Neutrophil (primary cell): ENCODE results near the gene UBE2D2.

Experiments
- H3K27ac ChIP-seq: fragments of 200-600 bp; sonication (generic); 2 replicates; pipeline ENCODE4 v1.5.1; 2016; ENCODE audit warnings: mild to moderate bottlenecking, moderate library complexity
- H3K27me3 ChIP-seq: fragments of 200-600 bp; sonication (generic); 2 replicates; pipeline ENCODE4 v1.6.0; 2016; ENCODE audit warnings: mild to moderate bottlenecking
- H3K36me3 ChIP-seq: fragments of 200-600 bp; sonication (generic); 2 replicates; pipeline ENCODE4 v1.5.1; 2017
- H3K4me1 ChIP-seq, 2 experiments: fragments of 200-600 bp in 1 of 2; sonication (generic) in 1 of 2; 1 replicate in 1 of 2; 2 replicates in 1 of 2; pipeline versions ENCODE4 v1.5.1 to v1.6.1; 2013 to 2016; ENCODE audit warnings: low read depth in 1 of 2, low read length in 1 of 2, mild to moderate bottlenecking in 1 of 2, moderate library complexity in 1 of 2; ENCODE audit not compliant: control insufficient read depth in 1 of 2, insufficient read depth in 1 of 2
- H3K4me3 ChIP-seq, 2 experiments: fragments of 200-600 bp in 1 of 2; sonication (generic) in 1 of 2; 1 replicate in 1 of 2; 2 replicates in 1 of 2; pipeline ENCODE4 v1.5.1; 2013 to 2016; ENCODE audit warnings: low read depth in 1 of 2, low read length in 1 of 2, mild to moderate bottlenecking in 1 of 2, moderate library complexity in 1 of 2
- H3K9me3 ChIP-seq: fragments of 200-600 bp; sonication (generic); 2 replicates; pipeline ENCODE4 v1.5.1; 2016
- CTCF ChIP-seq: fragments of 200-600 bp; sonication (generic); IDR thresholded peaks from 2 replicates; pipeline ENCODE4 v1.5.1; 2016; ENCODE audit warnings: antibody characterized with exemption

UBE2D2 gene

GRCh38 chr5:139646912-139647505 is 85.9 kb downstream of the UBE2D2 start:
- no peaks in the 10 kb centered on the region for H3K36me3 ChIP-seq
- no peaks in the 10 kb centered on the region for H3K9me3 ChIP-seq
- no peak for TF ChIP-seq CTCF
- H3K27me3 ChIP-seq, result peaks cover 100% of the 10 kb centered on the region
- H3K4me1 ChIP-seq, result peaks cover 19 to 34% of the 10 kb centered on the region in 2 experiments
- H3K4me3 ChIP-seq, result no peak overlapping the region
- H3K27ac ChIP-seq, result no peak overlapping the region

- Histone ChIP-seq H3K27me3 (peaks cover 100% of the 10 kb centered on the region), H3K36me3 (no peaks in the 10 kb centered on the region), H3K9me3 (no peaks in the 10 kb centered on the region), H3K4me3 (peak overlapping the region in 1 of 2 experiments; percentile 53), H3K27ac (no peak overlapping the region), H3K4me1 (peaks cover 19 to 34% of the 10 kb centered on the region in 2 experiments)
- TF ChIP-seq CTCF, result no peak
These were observed 86.5 kb downstream of the UBE2D2 start for GRCh38 chr5:139647506-139648204.

GRCh38 chr5:139648205-139649081 is 87.3 kb downstream of the UBE2D2 start, which contains the start of gene CXXC5:
Gene CXXC5, plus strand, starts transcription at chr5:139648349. Its CDS starts 32,175 bp downstream, at chr5:139680524.
- peaks cover 19 to 34% of the 10 kb centered on the region in 2 experiments for H3K4me1 ChIP-seq
- no peak for TF ChIP-seq CTCF
- H3K4me3 ChIP-seq, result peak within 1 kb of the TSS in 1 of 2 experiments; percentile 53
- H3K27ac ChIP-seq, result no peak within 1 kb of the TSS
- H3K27me3 ChIP-seq, result peaks cover 100% of the 10 kb centered on the region
- H3K36me3 ChIP-seq, result no peaks in the 10 kb centered on the region
- no peaks in the 10 kb centered on the region for H3K9me3 ChIP-seq

GRCh38 chr5:139649082-139649991 is 88.2 kb downstream of the UBE2D2 start:
- H3K27ac ChIP-seq, result no peak overlapping the region
- peaks cover 19 to 34% of the 10 kb centered on the region in 2 experiments for H3K4me1 ChIP-seq
- H3K27me3 ChIP-seq, result peaks cover 100% of the 10 kb centered on the region

More at GRCh38 chr5:139649082-139649991, 88.2 kb downstream of the UBE2D2 start:
- Histone ChIP-seq H3K36me3 (no peaks in the 10 kb centered on the region), H3K4me3 (peak overlapping the region; percentile 1 to 53), H3K9me3 (no peaks in the 10 kb centered on the region)
- TF ChIP-seq CTCF, result no peak
